SK-N-DZ (cell line): Measurements from ENCODE around the gene COMT.
A peak's percentile ranks its signal among the peaks of the same experiment; 100 is the strongest.

Source experiments
- DNase-seq: peaks from one replicate; pipeline ENCODE4 v3.0.0-alpha.2; 2015; ENCODE audit warnings: low spot score

COMT gene

GRCh38 chr22:19981961-19982920 lies 40.7 kb downstream of the COMT start:
- DNase-seq: no peak

GRCh38 chr22:19982991-19983578 lies 41.5 kb downstream of the COMT start:
- DNase-seq: no peak

GRCh38 chr22:19983741-19984140 lies 42.2 kb downstream of the COMT start:
- no peak for DNase-seq

GRCh38 chr22:19984201-19984753 lies 42.7 kb downstream of the COMT start:
- DNase-seq: no peak

GRCh38 chr22:19984851-19985811 lies 43.6 kb downstream of the COMT start:
- no peak for DNase-seq

GRCh38 chr22:19986011-19986409 lies 44.4 kb downstream of the COMT start:
- no peak for DNase-seq

- peak; percentile 79 for DNase-seq
These were observed 45.1 kb downstream of the COMT start for GRCh38 chr22:19986410-19987341.

- DNase-seq: no peak
These were observed 46.1 kb downstream of the COMT start for GRCh38 chr22:19987394-19988306.

- DNase-seq: no peak
These were observed 46.8 kb downstream of the COMT start for GRCh38 chr22:19988331-19988808.

- no peak for DNase-seq
These were observed 47.6 kb downstream of the COMT start for GRCh38 chr22:19988965-19989724.

GRCh38 chr22:19989725-19990067 lies 48.1 kb downstream of the COMT start:
- no peak for DNase-seq

GRCh38 chr22:19990188-19990587 lies 48.6 kb downstream of the COMT start:
- no peak for DNase-seq

- no peak for DNase-seq
These were observed 49.2 kb downstream of the COMT start for GRCh38 chr22:19990609-19991394.

- no peak for DNase-seq
These were observed 49.7 kb downstream of the COMT start for GRCh38 chr22:19991395-19991644.

- no peak for DNase-seq
These were observed 50.3 kb downstream of the COMT start for GRCh38 chr22:19991645-19992451.

- no peak for DNase-seq
These were observed 50.9 kb downstream of the COMT start for GRCh38 chr22:19992481-19992911.

- DNase-seq: no peak
These were observed 51.4 kb downstream of the COMT start for GRCh38 chr22:19992921-19993355.
